Tibial nerve (tissue), 4 donors: ENCODE results near the gene GMDS. TPM values are rescaled to one million over a fixed set of nuclear protein-coding genes. Genes with fewer than 3 reads are reported as not detected.

Experiments
- DNase-seq, 2 donors: peaks; one replicate each; pipeline ENCODE4 v3.0.0-alpha.2; 2019; ENCODE audit warnings: low spot score in 2 of 2
- H3K27ac ChIP-seq, 4 donors: fragments of 200-600 bp; sonication (generic) in 3 of 4; one replicate each; pipeline ENCODE4 v1.5.1; 2017 to 2019; ENCODE audit warnings: mild to moderate bottlenecking in 1 of 4
- H3K27me3 ChIP-seq, 2 donors: fragments of 200-600 bp; sonication (generic) in 1 of 2; one replicate each; pipeline versions ENCODE4 v1.5.1 to v1.6.0; 2017 to 2019
- H3K36me3 ChIP-seq, 3 donors: fragments of 200-600 bp; sonication (generic); one replicate each; pipeline ENCODE4 v1.5.1; 2018 to 2019
- H3K4me1 ChIP-seq, 4 donors: fragments of 200-600 bp; sonication (generic) in 3 of 4; one replicate each; pipeline ENCODE4 v1.5.1; 2017 to 2019
- H3K4me3 ChIP-seq, 4 donors: fragments of 200-600 bp; sonication (generic) in 3 of 4; one replicate each; pipeline ENCODE4 v1.5.1; 2017 to 2019; ENCODE audit warnings: mild to moderate bottlenecking in 1 of 4, moderate library complexity in 1 of 4
- H3K9me3 ChIP-seq, 4 donors: fragments of 200-600 bp; sonication (generic) in 3 of 4; one replicate each; pipeline ENCODE4 v1.5.1; 2017 to 2019
- CTCF ChIP-seq, 5 experiments: fragments of 200-600 bp in 3 of 5; fragments of 450-650 bp in 2 of 5; sonication (generic) in 3 of 5; IDR thresholded peaks; one replicate each; pipeline ENCODE4 v1.5.1; 2016 to 2019; ENCODE audit warnings: antibody characterized with exemption in 5 of 5, mild to moderate bottlenecking in 3 of 5, moderate library complexity in 2 of 5
- EP300 ChIP-seq, 2 donors: sonication (generic); formaldehyde crosslinking; IDR thresholded peaks; one replicate each; pipeline ENCODE4 v1.6.1; 2017; ENCODE audit warnings: antibody characterized with exemption in 2 of 2, mild to moderate bottlenecking in 1 of 2
- POLR2A ChIP-seq, 2 donors: fragments of 450-650 bp; IDR thresholded peaks; one replicate each; pipeline ENCODE4 v1.6.1; 2017; ENCODE audit warnings: antibody characterized with exemption in 2 of 2, mild to moderate bottlenecking in 2 of 2, moderate library complexity in 2 of 2
- WGBS, 2 donors: methylation state at CpG; one replicate each; pipeline ENCODE4 v1.1.5; 2018; 5-methylcytosine and 5-hydroxymethylcytosine counted together
- total RNA-seq, 4 donors: library from RNA; depleted of rRNA; stranded (reverse); fragments of >200 nt; gene quantifications; one replicate each; pipeline ENCODE4 v1.1.0, GENCODE V29; 2016

The GMDS gene
- total RNA-seq, 4 donors from 2014 or later: 14.9 to 46.5 (median 32.8) TPM

GRCh38 chr6:1786455-1787453 is 458.7 kb downstream of the GMDS start:
- no peaks in the 10 kb centered on the region for H3K27me3 ChIP-seq
- no peak overlapping the region for H3K27ac ChIP-seq
- WGBS, 2 donors: 84% methylated on average over 15 of the region's 15 CpGs
- no peaks in the 10 kb centered on the region for H3K9me3 ChIP-seq
- no peak for DNase-seq
- no peak for TF ChIP-seq EP300 (IDR thresholded peaks at IDR 0.05)
- TF ChIP-seq CTCF (IDR thresholded peaks at IDR 0.05): no peak
- TF ChIP-seq POLR2A (IDR thresholded peaks at IDR 0.05): no peak
- peaks cover 0 to 10% (median 0%) of the 10 kb centered on the region in 4 donors for H3K4me1 ChIP-seq
- H3K36me3 ChIP-seq: no peaks in the 10 kb centered on the region
- H3K4me3 ChIP-seq: no peak overlapping the region

GRCh38 chr6:1784422-1784884 is 461.0 kb downstream of the GMDS start:
- no peak for DNase-seq
- Histone ChIP-seq H3K27me3 (no peaks in the 10 kb centered on the region), H3K36me3 (no peaks in the 10 kb centered on the region), H3K4me3 (no peak overlapping the region), H3K27ac (no peak overlapping the region), H3K4me1 (peaks cover 0 to 12% (median 0%) of the 10 kb centered on the region in 4 donors), H3K9me3 (no peaks in the 10 kb centered on the region)
- TF ChIP-seq CTCF (IDR thresholded peaks at IDR 0.05): no peak
- no peak for TF ChIP-seq POLR2A (IDR thresholded peaks at IDR 0.05)
- TF ChIP-seq EP300 (IDR thresholded peaks at IDR 0.05): no peak
- WGBS, 2 donors: 69 to 79% methylated on average over 6 of the region's 6 CpGs

GRCh38 chr6:1781817-1782184 is 463.6 kb downstream of the GMDS start:
- no peak for DNase-seq
- Histone ChIP-seq H3K4me3 (no peak overlapping the region), H3K27me3 (no peaks in the 10 kb centered on the region), H3K36me3 (no peaks in the 10 kb centered on the region), H3K4me1 (peaks cover 0 to 25% (median 5%) of the 10 kb centered on the region in 4 donors), H3K27ac (no peak overlapping the region), H3K9me3 (no peaks in the 10 kb centered on the region)
- WGBS, 2 donors: 89 to 96% methylated on average over 4 of the region's 4 CpGs
- no peak for TF ChIP-seq CTCF (IDR thresholded peaks at IDR 0.05)
- no peak for TF ChIP-seq EP300 (IDR thresholded peaks at IDR 0.05)
- no peak for TF ChIP-seq POLR2A (IDR thresholded peaks at IDR 0.05)

GRCh38 chr6:1781152-1781816 is 464.1 kb downstream of the GMDS start:
- WGBS, 2 donors: 80 to 86% methylated on average over 11 of the region's 11 CpGs
- Histone ChIP-seq H3K27ac (no peak overlapping the region), H3K4me3 (no peak overlapping the region), H3K9me3 (no peaks in the 10 kb centered on the region), H3K36me3 (no peaks in the 10 kb centered on the region), H3K27me3 (no peaks in the 10 kb centered on the region), H3K4me1 (peaks cover 0 to 25% (median 5%) of the 10 kb centered on the region in 4 donors)
- DNase-seq: no peak
- no peak for TF ChIP-seq EP300 (IDR thresholded peaks at IDR 0.05)
- TF ChIP-seq CTCF (IDR thresholded peaks at IDR 0.05): no peak
- TF ChIP-seq POLR2A (IDR thresholded peaks at IDR 0.05): no peak
